Calu3 (cell line): Measurements from ENCODE around the gene GRID2. TPM values are rescaled to one million over a fixed set of nuclear protein-coding genes. Genes with fewer than 3 reads are reported as not detected.
A peak's percentile ranks its signal among the peaks of the same experiment; 100 is the strongest.

Experiments used
- BruUV-seq: library from RNA; stranded (reverse); fragments of 400-500 nt; replicated peaks from 2 replicates; lab custom pipeline; 2021; lab: Mats Ljungman, UMichigan
- CTCF ChIA-PET: fragments of 300-600 bp; sonication (Branson Sonifier 250); formaldehyde crosslinking; loops from one replicate; lab custom pipeline; 2022; ENCODE audit warnings: antibody characterized with exemption; lab: Charles Lee
- DNase-seq: peaks from one replicate; pipeline ENCODE4 v3.0.0; 2022
- H3K27ac Mint-ChIP-seq: one replicate; pipeline ENCODE4 v1.8.0; 2022; ENCODE audit warnings: mixed read lengths; ENCODE audit not compliant: unreplicated experiment
- H3K27me3 Mint-ChIP-seq: one replicate; pipeline ENCODE4 v1.8.0; 2022; ENCODE audit warnings: mixed read lengths; ENCODE audit not compliant: unreplicated experiment
- H3K36me3 Mint-ChIP-seq: one replicate; pipeline ENCODE4 v1.8.0; 2022; ENCODE audit warnings: mild to moderate bottlenecking, moderate library complexity, mixed read lengths; ENCODE audit not compliant: insufficient read depth, unreplicated experiment
- H3K4me1 Mint-ChIP-seq: one replicate; pipeline ENCODE4 v1.8.0; 2022; ENCODE audit warnings: mild to moderate bottlenecking, low read depth, mixed read lengths; ENCODE audit not compliant: unreplicated experiment
- H3K4me3 Mint-ChIP-seq: one replicate; pipeline ENCODE4 v1.8.0; 2022; ENCODE audit warnings: mild to moderate bottlenecking, low read depth, moderate library complexity, mixed read lengths; ENCODE audit not compliant: unreplicated experiment
- H3K9me3 Mint-ChIP-seq: one replicate; pipeline ENCODE4 v1.8.0; 2022; ENCODE audit warnings: low read depth, mixed read lengths; ENCODE audit not compliant: unreplicated experiment
- intact Hi-C: fragments of 100-400 bp; cut with micrococcal nuclease; formaldehyde crosslinking; loops from one replicate; pipeline ENCODE4 v1.10.0; 2022; ENCODE audit not compliant: unreplicated experiment
- total RNA-seq: library from RNA; stranded (reverse); gene quantifications from 2 replicates; pipeline ENCODE4 v1.2.3, GENCODE V29; 2022
- TF ChIP-seq, protein P1 (sequence below): fragments of 200-600 bp; IDR thresholded peaks from one replicate; pipeline ENCODE4 v1.8.0; 2022; ENCODE audit warnings: antibody characterized with exemption; ENCODE audit not compliant: unreplicated experiment

Gene GRID2
- total RNA-seq, 1 experiment from 2014 or later: not detected

DNA sequence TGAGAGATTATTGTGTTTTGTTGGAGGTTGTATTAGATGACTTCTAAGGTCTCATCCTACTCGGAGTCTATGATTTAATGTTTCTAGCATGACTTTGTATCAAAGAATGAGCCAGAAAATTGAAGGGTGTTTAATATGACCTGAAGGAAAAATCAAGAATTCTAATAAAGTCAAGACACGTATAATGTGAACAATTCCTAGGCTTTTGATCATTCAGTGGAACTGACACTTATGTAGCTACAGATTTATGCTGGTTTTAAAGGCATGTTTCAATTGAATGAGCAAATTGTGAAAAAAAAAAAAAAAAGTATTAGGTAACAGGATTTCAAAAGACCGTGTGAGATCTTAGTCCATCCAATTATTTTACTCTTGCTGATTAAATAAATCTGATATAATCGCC is 64.9 kb downstream of the GRID2 start:
- TF ChIP-seq, protein P1, sequence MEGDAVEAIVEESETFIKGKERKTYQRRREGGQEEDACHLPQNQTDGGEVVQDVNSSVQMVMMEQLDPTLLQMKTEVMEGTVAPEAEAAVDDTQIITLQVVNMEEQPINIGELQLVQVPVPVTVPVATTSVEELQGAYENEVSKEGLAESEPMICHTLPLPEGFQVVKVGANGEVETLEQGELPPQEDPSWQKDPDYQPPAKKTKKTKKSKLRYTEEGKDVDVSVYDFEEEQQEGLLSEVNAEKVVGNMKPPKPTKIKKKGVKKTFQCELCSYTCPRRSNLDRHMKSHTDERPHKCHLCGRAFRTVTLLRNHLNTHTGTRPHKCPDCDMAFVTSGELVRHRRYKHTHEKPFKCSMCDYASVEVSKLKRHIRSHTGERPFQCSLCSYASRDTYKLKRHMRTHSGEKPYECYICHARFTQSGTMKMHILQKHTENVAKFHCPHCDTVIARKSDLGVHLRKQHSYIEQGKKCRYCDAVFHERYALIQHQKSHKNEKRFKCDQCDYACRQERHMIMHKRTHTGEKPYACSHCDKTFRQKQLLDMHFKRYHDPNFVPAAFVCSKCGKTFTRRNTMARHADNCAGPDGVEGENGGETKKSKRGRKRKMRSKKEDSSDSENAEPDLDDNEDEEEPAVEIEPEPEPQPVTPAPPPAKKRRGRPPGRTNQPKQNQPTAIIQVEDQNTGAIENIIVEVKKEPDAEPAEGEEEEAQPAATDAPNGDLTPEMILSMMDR: no peak
- no peak for DNase-seq
- Mint-ChIP-seq H3K4me3 (no peak overlapping the region), H3K4me1 (no peaks in the 10 kb centered on the region), H3K27ac (no peak overlapping the region), H3K36me3 (no peaks in the 10 kb centered on the region), H3K27me3 (no peaks in the 10 kb centered on the region), H3K9me3 (peaks cover 2% of the 10 kb centered on the region)
- no TSS peak for BruUV-seq
- intact Hi-C loops: no loop called here
- CTCF ChIA-PET: no interaction called here

DNA sequence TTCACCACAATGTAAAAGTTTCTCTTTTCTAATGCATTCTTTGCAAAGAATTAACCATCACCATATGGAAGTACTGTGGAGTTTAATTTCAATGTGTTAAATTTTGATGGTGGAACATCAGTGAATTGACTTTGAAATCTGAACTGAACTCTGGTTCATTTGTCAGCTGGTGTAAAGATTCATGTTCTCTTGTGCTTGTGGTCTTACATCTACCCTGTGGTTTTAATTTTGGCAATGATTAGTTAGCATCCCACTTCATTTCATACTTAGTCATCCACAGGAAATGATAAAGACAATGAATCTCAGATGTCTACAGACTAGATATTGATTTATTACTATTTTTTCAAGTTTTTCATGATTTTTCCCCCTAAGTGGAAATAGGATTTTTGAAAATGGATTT is 77.8 kb downstream of the GRID2 start:
- BruUV-seq: no TSS peak
- H3K27me3 Mint-ChIP-seq: no peaks in the 10 kb centered on the region
- TF ChIP-seq, protein P1: no peak
- intact Hi-C loops: no loop called here
- DNase-seq: no peak
- CTCF ChIA-PET: no interaction called here
- peaks cover 5% of the 10 kb centered on the region for H3K9me3 Mint-ChIP-seq
- no peaks in the 10 kb centered on the region for H3K36me3 Mint-ChIP-seq
- H3K27ac Mint-ChIP-seq: no peak overlapping the region
- H3K4me3 Mint-ChIP-seq: no peak overlapping the region
- no peaks in the 10 kb centered on the region for H3K4me1 Mint-ChIP-seq

DNA sequence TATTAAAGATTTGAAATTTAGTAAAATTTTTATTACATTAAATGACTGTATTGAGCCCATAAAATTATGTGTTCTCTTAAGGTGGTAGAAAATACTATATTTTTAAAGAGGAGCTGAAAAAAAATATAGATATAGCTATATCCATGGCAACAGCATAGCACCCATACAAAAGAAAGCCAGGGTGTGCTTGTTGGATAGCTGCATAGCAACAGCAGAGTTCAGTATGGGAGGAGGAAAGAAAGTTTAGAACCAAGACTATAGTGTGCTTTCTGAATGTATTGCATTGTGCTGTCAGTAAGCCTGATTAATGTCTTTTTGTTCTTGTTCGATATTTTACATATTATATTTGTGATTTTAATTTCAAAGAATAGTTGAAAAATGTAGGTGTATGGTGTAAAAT is 78.4 kb downstream of the GRID2 start:
- Mint-ChIP-seq H3K36me3 (no peaks in the 10 kb centered on the region), H3K9me3 (peaks cover 4% of the 10 kb centered on the region), H3K4me3 (no peak overlapping the region), H3K27ac (no peak overlapping the region), H3K27me3 (no peaks in the 10 kb centered on the region), H3K4me1 (no peaks in the 10 kb centered on the region)
- intact Hi-C loops: no loop called here
- TF ChIP-seq, protein P1: no peak
- CTCF ChIA-PET: no interaction called here
- no TSS peak for BruUV-seq
- no peak for DNase-seq

DNA sequence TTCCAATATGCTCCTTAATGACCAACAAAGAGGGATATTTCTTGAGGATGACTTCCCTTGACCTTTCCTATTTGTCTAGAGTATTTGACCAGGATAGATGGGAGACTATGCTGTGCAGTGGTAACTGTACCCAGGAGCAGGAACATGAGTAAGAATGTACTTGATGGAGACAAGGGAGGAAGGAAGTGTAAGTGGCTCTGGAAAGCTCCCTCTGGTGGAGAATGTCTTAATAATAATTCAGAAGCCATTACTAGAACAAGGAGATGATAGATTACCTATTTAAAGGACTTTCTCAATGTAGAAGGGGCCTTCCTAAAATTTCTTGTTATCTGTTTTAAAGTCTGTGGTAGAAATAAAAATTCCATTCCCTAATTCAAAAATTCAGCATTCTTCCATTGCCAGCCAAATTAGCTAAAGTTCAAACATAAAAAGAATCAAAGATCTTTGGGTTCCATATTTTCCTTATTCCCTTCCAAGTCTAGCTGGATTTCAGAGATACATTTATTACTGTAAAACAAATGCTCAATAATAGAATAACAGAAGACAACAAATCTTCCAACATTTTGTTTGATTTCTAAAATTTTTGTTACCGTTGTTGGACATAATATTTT is 83.8 kb downstream of the GRID2 start:
- DNase-seq: peak; percentile 2
- Mint-ChIP-seq H3K36me3 (no peaks in the 10 kb centered on the region), H3K9me3 (no peaks in the 10 kb centered on the region), H3K27me3 (no peaks in the 10 kb centered on the region), H3K4me1 (no peaks in the 10 kb centered on the region), H3K4me3 (no peak overlapping the region), H3K27ac (no peak overlapping the region)
- BruUV-seq: no TSS peak
- CTCF ChIA-PET: no interaction called here
- intact Hi-C loops: loop anchor here (2.0 kb wide), 1 partner anchor 215 kb away; no protein-coding TSS in a partner anchor
- TF ChIP-seq, protein P1: peak; percentile 28
